ENCODE results near the gene DPP8. TPM values are rescaled to one million over a fixed set of nuclear protein-coding genes. Genes with fewer than 3 reads are reported as not detected.

DPP8 gene
- total RNA-seq = 10 to 100 TPM; 19.8 to 30.5 (median 21.8) TPM

DNA sequence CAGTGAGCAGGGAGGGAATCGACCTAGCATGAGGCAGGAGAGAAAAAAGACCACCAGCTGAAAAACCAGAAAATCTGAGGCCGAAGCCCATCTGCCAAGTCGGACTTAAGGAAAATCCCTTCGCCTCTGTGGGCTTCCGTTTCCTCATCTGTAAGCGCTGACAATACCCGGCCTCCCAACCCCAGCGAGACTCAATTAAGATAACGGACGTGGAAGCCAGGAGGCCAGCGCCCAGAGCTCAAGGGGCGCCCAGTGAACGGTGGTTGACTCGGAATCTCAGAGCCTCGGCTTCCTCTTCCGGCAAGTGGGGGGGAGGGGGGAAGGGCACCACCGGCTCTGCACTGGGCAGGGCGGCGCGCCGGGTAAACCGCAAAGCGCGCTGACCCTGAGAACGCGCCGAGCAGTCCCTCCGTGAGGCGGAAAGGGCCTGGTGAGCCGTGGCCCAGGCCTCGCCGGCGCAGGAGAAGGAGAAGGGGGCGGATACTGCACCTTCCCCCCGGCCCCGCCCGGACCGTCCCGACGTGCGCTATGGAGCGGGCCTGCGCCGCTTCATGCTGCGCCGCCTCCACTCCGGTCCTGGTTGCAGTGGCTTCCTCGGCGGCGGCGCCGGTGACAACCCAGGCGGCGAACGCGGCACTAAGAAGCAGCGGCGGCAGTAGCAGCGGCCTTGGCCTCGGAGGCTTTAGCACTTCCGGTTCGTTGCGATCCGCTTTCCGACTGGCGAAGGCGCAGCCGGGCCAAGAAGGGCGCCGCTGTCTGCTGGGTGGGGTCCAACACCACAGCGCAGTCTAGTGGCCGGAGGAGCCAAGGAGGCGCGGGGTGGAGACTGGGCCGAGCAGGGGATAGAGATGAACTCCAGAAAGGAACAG lies at the start of gene DPP8:
Gene DPP8, minus strand, starts transcription at position 693 of the 869 bp plus-strand sequence. CDS start 5,136 bp downstream, outside the sequence.
- Histone ChIP-seq H3K27me3 (no peaks in the 10 kb centered on the region), H3K4me1 (peaks cover 6 to 50% (median 20%) of the 10 kb centered on the region in 3 donors), H3K36me3 (peaks cover 0 to 19% (median 0%) of the 10 kb centered on the region in 3 donors), H3K9me3 (no peaks in the 10 kb centered on the region), H3K27ac (peak within 1 kb of the TSS; percentile 90 to 97 (median 96)), H3K4me3 (peak within 1 kb of the TSS; percentile 85 to 100 (median 100))
- 0 to 1% methylated on average over 18 of the region's 75 CpGs for WGBS, 2 donors
- DNase-seq = peak; percentile 71
- intact Hi-C loops (cut with DNase I) = no loop called here
- peak in 3 of 4 donors; percentile 57 to 61 (median 57) for TF ChIP-seq POLR2A (IDR thresholded peaks at IDR 0.05)
- TF ChIP-seq, protein P1, sequence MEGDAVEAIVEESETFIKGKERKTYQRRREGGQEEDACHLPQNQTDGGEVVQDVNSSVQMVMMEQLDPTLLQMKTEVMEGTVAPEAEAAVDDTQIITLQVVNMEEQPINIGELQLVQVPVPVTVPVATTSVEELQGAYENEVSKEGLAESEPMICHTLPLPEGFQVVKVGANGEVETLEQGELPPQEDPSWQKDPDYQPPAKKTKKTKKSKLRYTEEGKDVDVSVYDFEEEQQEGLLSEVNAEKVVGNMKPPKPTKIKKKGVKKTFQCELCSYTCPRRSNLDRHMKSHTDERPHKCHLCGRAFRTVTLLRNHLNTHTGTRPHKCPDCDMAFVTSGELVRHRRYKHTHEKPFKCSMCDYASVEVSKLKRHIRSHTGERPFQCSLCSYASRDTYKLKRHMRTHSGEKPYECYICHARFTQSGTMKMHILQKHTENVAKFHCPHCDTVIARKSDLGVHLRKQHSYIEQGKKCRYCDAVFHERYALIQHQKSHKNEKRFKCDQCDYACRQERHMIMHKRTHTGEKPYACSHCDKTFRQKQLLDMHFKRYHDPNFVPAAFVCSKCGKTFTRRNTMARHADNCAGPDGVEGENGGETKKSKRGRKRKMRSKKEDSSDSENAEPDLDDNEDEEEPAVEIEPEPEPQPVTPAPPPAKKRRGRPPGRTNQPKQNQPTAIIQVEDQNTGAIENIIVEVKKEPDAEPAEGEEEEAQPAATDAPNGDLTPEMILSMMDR (IDR thresholded peaks at IDR 0.05) = peak; percentile 53 to 96 (median 79)

GRCh38 chr15:65561934-65562333 lies 44.4 kb upstream of the DPP8 start:
- Histone ChIP-seq H3K4me3 (no peak overlapping the region), H3K27me3 (no peaks in the 10 kb centered on the region), H3K4me1 (no peaks in the 10 kb centered on the region), H3K36me3 (peaks cover 0 to 96% (median 23%) of the 10 kb centered on the region in 3 donors), H3K27ac (no peak overlapping the region), H3K9me3 (no peaks in the 10 kb centered on the region)
- TF ChIP-seq, protein P1 (IDR thresholded peaks at IDR 0.05) = no peak
- no peak for TF ChIP-seq POLR2A (IDR thresholded peaks at IDR 0.05)
- intact Hi-C loops (cut with DNase I) = no loop called here
- DNase-seq = no peak
- 71 to 79% methylated on average over 6 of the region's 6 CpGs for WGBS, 2 donors

- Histone ChIP-seq H3K4me1 (no peaks in the 10 kb centered on the region), H3K4me3 (no peak overlapping the region), H3K27me3 (no peaks in the 10 kb centered on the region), H3K36me3 (peaks cover 3 to 96% (median 24%) of the 10 kb centered on the region in 3 donors), H3K9me3 (no peaks in the 10 kb centered on the region), H3K27ac (no peak overlapping the region)
- no peak for TF ChIP-seq POLR2A (IDR thresholded peaks at IDR 0.05)
- TF ChIP-seq, protein P1 (IDR thresholded peaks at IDR 0.05) = no peak
- intact Hi-C loops (cut with DNase I) = no loop called here
- no peak for DNase-seq
These were observed 42.5 kb upstream of the DPP8 start for GRCh38 chr15:65559941-65560340.

DNA sequence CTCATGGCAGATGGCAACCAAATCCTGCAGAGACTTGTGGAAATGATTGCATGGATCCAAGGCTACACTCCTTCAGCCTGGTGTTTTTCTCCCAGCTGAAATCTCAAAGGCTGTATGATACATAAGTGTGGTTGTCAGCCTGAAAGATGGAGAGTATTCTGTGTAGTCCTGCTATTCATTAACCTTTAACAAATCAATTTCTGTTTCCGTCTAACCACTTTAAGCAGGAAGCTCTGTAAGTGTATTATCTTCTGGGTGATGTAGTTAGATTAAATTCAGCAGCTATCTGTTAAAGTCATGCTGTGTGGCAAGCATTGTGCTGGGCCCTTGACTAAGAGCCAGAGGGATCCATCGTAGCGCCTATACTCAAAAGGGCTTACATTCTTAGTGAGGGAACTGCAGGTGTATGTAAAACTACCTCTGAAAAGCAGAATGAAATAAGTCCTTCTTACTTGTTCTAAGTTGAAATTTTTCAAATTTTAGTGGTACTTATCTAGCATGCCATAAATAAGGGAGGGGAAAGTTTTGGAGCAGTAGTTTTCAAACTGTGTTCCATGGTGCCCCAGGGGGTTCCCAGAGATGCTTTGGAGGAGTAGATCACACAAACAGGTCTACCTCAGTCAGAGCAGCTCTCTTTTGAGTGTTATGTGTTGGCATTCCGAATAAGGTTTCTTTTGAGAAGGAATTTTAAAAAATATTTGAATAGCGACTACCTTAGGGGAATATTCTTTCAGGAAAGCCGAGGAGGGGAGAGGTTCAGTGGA lies 41.7 kb upstream of the DPP8 start:
- TF ChIP-seq POLR2A (IDR thresholded peaks at IDR 0.05) = no peak
- TF ChIP-seq, protein P1 (IDR thresholded peaks at IDR 0.05) = no peak
- H3K36me3 ChIP-seq = peaks cover 3 to 96% (median 16%) of the 10 kb centered on the region in 3 donors
- H3K4me3 ChIP-seq = no peak overlapping the region
- no peak overlapping the region for H3K27ac ChIP-seq
- DNase-seq = no peak
- no peaks in the 10 kb centered on the region for H3K4me1 ChIP-seq
- H3K27me3 ChIP-seq = no peaks in the 10 kb centered on the region
- intact Hi-C loops (cut with DNase I) = no loop called here
- WGBS, 2 donors = 96 to 100% methylated on average over 6 of the region's 6 CpGs
- no peaks in the 10 kb centered on the region for H3K9me3 ChIP-seq

- DNase-seq = no peak
- Histone ChIP-seq H3K4me3 (no peak overlapping the region), H3K4me1 (no peaks in the 10 kb centered on the region), H3K27ac (no peak overlapping the region), H3K36me3 (peaks cover 3 to 93% (median 8%) of the 10 kb centered on the region in 3 donors), H3K9me3 (no peaks in the 10 kb centered on the region), H3K27me3 (no peaks in the 10 kb centered on the region)
- TF ChIP-seq, protein P1 (IDR thresholded peaks at IDR 0.05) = no peak
- TF ChIP-seq POLR2A (IDR thresholded peaks at IDR 0.05) = no peak
- WGBS, 2 donors = 93 to 94% methylated on average over 5 of the region's 5 CpGs
- intact Hi-C loops (cut with DNase I) = no loop called here
These were observed 40.8 kb upstream of the DPP8 start for GRCh38 chr15:65558336-65558735.

Measured in esophagus squamous epithelium (tissue), 5 donors.